Caco-2 (cell line): Measurements from ENCODE around the gene DERA. TPM values are rescaled to one million over a fixed set of nuclear protein-coding genes. Genes with fewer than 3 reads are reported as not detected.

Source experiments
- BruUV-seq: library from RNA; stranded (reverse); fragments of 400-500 nt; replicated peaks from 2 replicates; lab custom pipeline; 2021; lab: Mats Ljungman, UMichigan
- CTCF ChIA-PET: fragments of 300-600 bp; sonication (Branson Sonifier 250); formaldehyde crosslinking; loops from one replicate; lab custom pipeline; 2022; ENCODE audit warnings: antibody characterized with exemption; lab: Charles Lee
- POLR2A ChIA-PET: fragments of 300-600 bp; sonication (Branson Sonifier 250); formaldehyde crosslinking; loops from one replicate; lab custom pipeline; 2022; ENCODE audit warnings: antibody characterized with exemption; lab: Charles Lee
- DNase-seq, 2 experiments: peaks; one replicate each; pipeline versions ENCODE4 v3.0.0 to v3.0.0-alpha.2; 2020 to 2022
- H3K27me3 ChIP-seq: replicated peaks from 2 replicates; pipeline ENCODE4 v1.6.0; 2011; ENCODE audit warnings: low read length; ENCODE audit not compliant: control insufficient read depth, insufficient read depth
- H3K36me3 ChIP-seq: 2 replicates; pipeline ENCODE4 v1.5.1; 2011; ENCODE audit warnings: low read length; ENCODE audit not compliant: control insufficient read depth, insufficient read depth
- H3K4me1 ChIP-seq: fragments of 250-450 bp; sonication (Bioruptor Pico); 2 replicates; pipeline ENCODE4 v1.5.1; 2020; ENCODE audit warnings: mild to moderate bottlenecking
- H3K4me3 ChIP-seq: 2 replicates; pipeline ENCODE4 v1.5.1; 2011; ENCODE audit warnings: low read depth, mild to moderate bottlenecking, control low read depth, low read length
- H3K9me3 ChIP-seq: fragments of 250-450 bp; sonication (Bioruptor Pico); 2 replicates; pipeline ENCODE4 v1.5.1; 2020; ENCODE audit warnings: mild to moderate bottlenecking, moderate library complexity
- H3K27ac Mint-ChIP-seq: one replicate; pipeline ENCODE4 v1.8.0; 2022; ENCODE audit warnings: mixed read lengths; ENCODE audit not compliant: unreplicated experiment
- H3K27me3 Mint-ChIP-seq: one replicate; pipeline ENCODE4 v1.8.0; 2022; ENCODE audit warnings: mixed read lengths; ENCODE audit not compliant: insufficient read depth, unreplicated experiment
- H3K36me3 Mint-ChIP-seq: one replicate; pipeline ENCODE4 v1.8.0; 2022; ENCODE audit warnings: mild to moderate bottlenecking, mixed read lengths; ENCODE audit not compliant: insufficient read depth, unreplicated experiment
- H3K4me1 Mint-ChIP-seq: one replicate; pipeline ENCODE4 v1.8.0; 2022; ENCODE audit warnings: low read depth, mixed read lengths; ENCODE audit not compliant: unreplicated experiment
- H3K4me3 Mint-ChIP-seq: one replicate; pipeline ENCODE4 v1.8.0; 2022; ENCODE audit warnings: mild to moderate bottlenecking, moderate library complexity, mixed read lengths; ENCODE audit not compliant: unreplicated experiment
- H3K9me3 Mint-ChIP-seq: one replicate; pipeline ENCODE4 v1.8.0; 2022; ENCODE audit warnings: mixed read lengths; ENCODE audit not compliant: unreplicated experiment
- CTCF ChIP-seq, 2 experiments: fragments of 200-600 bp in 1 of 2; IDR thresholded peaks; 1 replicate in 1 of 2; 2 replicates in 1 of 2; pipeline versions ENCODE4 v1.5.1 to v1.8.0; 2011 to 2022; ENCODE audit warnings: antibody characterized with exemption in 1 of 2, control low read depth in 1 of 2, inconsistent platforms in 1 of 2, low read depth in 1 of 2, low read length in 1 of 2, mild to moderate bottlenecking in 1 of 2, moderate library complexity in 1 of 2; ENCODE audit not compliant: insufficient read depth in 1 of 2, severe bottlenecking in 1 of 2, unreplicated experiment in 1 of 2
- intact Hi-C: fragments of 100-400 bp; cut with micrococcal nuclease; formaldehyde crosslinking; loops from one replicate; pipeline ENCODE4 v1.10.0; 2022; ENCODE audit not compliant: unreplicated experiment
- total RNA-seq: library from RNA; stranded (reverse); gene quantifications from 2 replicates; pipeline ENCODE4 v1.2.3, GENCODE V29; 2022

Gene DERA
- total RNA-seq, 1 experiment from 2014 or later: 86.4 TPM

GRCh38 chr12:16086942-16087341 lies 175.8 kb downstream of the DERA start:
- no peak overlapping the region for H3K4me3 Mint-ChIP-seq
- Histone ChIP-seq H3K9me3 (no peaks in the 10 kb centered on the region), H3K27me3 (no peaks in the 10 kb centered on the region; the same call in 1 of the 2 replicates), H3K36me3 (no peaks in the 10 kb centered on the region), H3K4me1 (no peaks in the 10 kb centered on the region), H3K4me3 (no peak overlapping the region)
- CTCF ChIA-PET: no interaction called here
- no peak overlapping the region for H3K27ac Mint-ChIP-seq
- no peak for TF ChIP-seq CTCF (IDR thresholded peaks at IDR 0.05; ENCODE audit: insufficient read depth in 1 of 2, low read depth in 1 of 2, low read length in 1 of 2, severe bottlenecking in 1 of 2, unreplicated experiment in 1 of 2)
- H3K36me3 Mint-ChIP-seq: no peaks in the 10 kb centered on the region
- POLR2A ChIA-PET: no interaction called here
- no TSS peak for BruUV-seq
- intact Hi-C loops: no loop called here
- peaks cover 8% of the 10 kb centered on the region for H3K9me3 Mint-ChIP-seq
- peaks cover 7% of the 10 kb centered on the region for H3K4me1 Mint-ChIP-seq
- peaks cover 2% of the 10 kb centered on the region for H3K27me3 Mint-ChIP-seq
- DNase-seq: no peak

Other genes with a start within 250 kb of the DERA start
- 13.9 and 20.1 TPM in 2 replicates for gene EPS8, start 121.9 kb upstream of the DERA start, total RNA-seq
- 246 and 262 TPM in 2 replicates for gene STRAP, start 28.9 kb upstream of the DERA start, total RNA-seq